ENCODE measurements around the gene FKBP5. TPM values are rescaled to one million over a fixed set of nuclear protein-coding genes. Genes with fewer than 3 reads are reported as not detected.
A peak's percentile ranks its signal among the peaks of the same experiment; 100 is the strongest.
"Not testable (repeated sequence)": the region's sequence is repeated elsewhere in the genome, so short reads cannot be mapped to it uniquely, and the experiment has no call there.

The FKBP5 gene
- total and polyA plus RNA-seq, 10 donors, result 23.8 to 368 (median 148) TPM

- Histone ChIP-seq H3K9me3 (no peaks in the 10 kb centered on the region), H3K4me3 (no peak overlapping the region), H3K4me1 (peaks cover 4 to 34% (median 14%) of the 10 kb centered on the region in 6 donors), H3K27me3 (replicated peaks in 1 of 7) (no peaks in the 10 kb centered on the region), H3K27ac (peak overlapping the region in 1 of 8 donors; percentile 18), H3K36me3 (no peaks in the 10 kb centered on the region)
- no peak for DNase-seq
- intact Hi-C loops (cut with DNase I; ENCODE audit: low total_unique reads), result no loop called here
- 73 to 87% (median 82%) methylated on average over 2 of the region's 2 CpGs for WGBS, 5 donors
- no peak for TF ChIP-seq POLR2A (IDR thresholded peaks at IDR 0.05)
- TF ChIP-seq POLR2AphosphoS5 (IDR thresholded peaks at IDR 0.05), result no peak
- no peak for TF ChIP-seq CTCF (IDR thresholded peaks at IDR 0.05 in 8 of 11, conservative IDR thresholded peaks at IDR 0.05 in 3 of 11)
Observed at GRCh38 chr6:35694462-35694861, 5.7 kb upstream of the FKBP5 start.

- H3K4me3 ChIP-seq, result peak overlapping the region in 1 of 8 donors; percentile 11
- H3K9me3 ChIP-seq, result no peaks in the 10 kb centered on the region
- peaks cover 4 to 49% (median 32%) of the 10 kb centered on the region in 6 donors for H3K4me1 ChIP-seq
- WGBS, 5 donors, result 45 to 69% (median 60%) methylated on average over 10 of the region's 10 CpGs
- DNase-seq, result peak; percentile 81
- TF ChIP-seq POLR2AphosphoS5 (IDR thresholded peaks at IDR 0.05) (peak in 2 of 3 donors; percentile 46 to 65), CTCF (IDR thresholded peaks at IDR 0.05 in 8 of 11, conservative IDR thresholded peaks at IDR 0.05 in 3 of 11) (no peak)
- no peaks in the 10 kb centered on the region for H3K27me3 ChIP-seq (replicated peaks in 1 of 7)
- H3K27ac ChIP-seq, result peak overlapping the region in 7 of 8 donors; percentile 5 to 99 (median 69)
- intact Hi-C loops (cut with DNase I; ENCODE audit: low total_unique reads), result no loop called here
- no peaks in the 10 kb centered on the region for H3K36me3 ChIP-seq
Observed at GRCh38 chr6:35691027-35691824, 2.5 kb upstream of the FKBP5 start.

GRCh38 chr6:35690484-35690883 is 1.8 kb upstream of the FKBP5 start:
- Histone ChIP-seq H3K27ac (peak overlapping the region in 4 of 8 donors; percentile 69 to 99 (median 82)), H3K27me3 (replicated peaks in 1 of 7) (no peaks in the 10 kb centered on the region), H3K36me3 (peaks cover 0 to 2% (median 0%) of the 10 kb centered on the region in 6 donors), H3K9me3 (no peaks in the 10 kb centered on the region), H3K4me3 (no peak overlapping the region), H3K4me1 (peaks cover 4 to 56% (median 37%) of the 10 kb centered on the region in 6 donors)
- WGBS, 5 donors, result 88 to 96% (median 94%) methylated on average over 8 to 9 of the region's 9 CpGs
- intact Hi-C loops (cut with DNase I; ENCODE audit: low total_unique reads), result no loop called here
- DNase-seq, result no peak
- TF ChIP-seq CTCF (IDR thresholded peaks at IDR 0.05 in 8 of 11, conservative IDR thresholded peaks at IDR 0.05 in 3 of 11), result no peak
- no peak for TF ChIP-seq POLR2A (IDR thresholded peaks at IDR 0.05)
- TF ChIP-seq POLR2AphosphoS5 (IDR thresholded peaks at IDR 0.05), result no peak

GRCh38 chr6:35690006-35690405 is 1.3 kb upstream of the FKBP5 start:
- Histone ChIP-seq H3K27ac (peak overlapping the region in 2 of 8 donors; percentile 99 to 100), H3K4me1 (peaks cover 4 to 61% (median 41%) of the 10 kb centered on the region in 6 donors)
- H3K4me3 ChIP-seq; intact Hi-C loops (cut with DNase I; ENCODE audit: low total_unique reads); H3K36me3 ChIP-seq; H3K9me3 ChIP-seq; H3K27me3 ChIP-seq (replicated peaks in 1 of 7): not testable (repeated sequence)
- peak; percentile 75 for DNase-seq
- 96 to 97% (median 97%) methylated on average over 16 of the region's 16 CpGs for WGBS, 5 donors

Measured in spleen (tissue), 11 donors.